SK-N-SH (cell line): Measurements from ENCODE around the gene IRGQ.

Experiments used
- EP300 ChIP-seq, 2 experiments: IDR thresholded peaks; 2 replicates each; pipeline versions ENCODE4 v1.4.0 to v1.6.1; 2012; ENCODE audit warnings: borderline replicate concordance in 1 of 2, low read depth in 1 of 2, low read length in 1 of 2
- FOXM1 ChIP-seq: IDR thresholded peaks from 2 replicates; pipeline ENCODE4 v1.4.0; 2012; ENCODE audit warnings: low read depth, mild to moderate bottlenecking
- MXI1 ChIP-seq: IDR thresholded peaks from 2 replicates; pipeline ENCODE4 v1.6.1; 2012; ENCODE audit warnings: mild to moderate bottlenecking, low read depth, low read length, improper control_type of control experiment
- RAD21 ChIP-seq: IDR thresholded peaks from 2 replicates; pipeline ENCODE4 v1.6.1; 2012; ENCODE audit warnings: mild to moderate bottlenecking, low read length
- RXRA ChIP-seq: IDR thresholded peaks from 2 replicates; pipeline ENCODE4 v1.4.0; 2012; ENCODE audit warnings: low read depth, mild to moderate bottlenecking, borderline replicate concordance
- ZBTB33 ChIP-seq: IDR thresholded peaks from 2 replicates; pipeline ENCODE4 v1.4.0; 2012; ENCODE audit warnings: low read depth, borderline replicate concordance
- TF ChIP-seq, protein P1 (sequence below): fragments of 200-600 bp; sonication (generic); IDR thresholded peaks from 2 replicates; pipeline ENCODE4 v1.6.1; 2017; ENCODE audit warnings: antibody characterized with exemption, mild to moderate bottlenecking, moderate library complexity

DNA sequence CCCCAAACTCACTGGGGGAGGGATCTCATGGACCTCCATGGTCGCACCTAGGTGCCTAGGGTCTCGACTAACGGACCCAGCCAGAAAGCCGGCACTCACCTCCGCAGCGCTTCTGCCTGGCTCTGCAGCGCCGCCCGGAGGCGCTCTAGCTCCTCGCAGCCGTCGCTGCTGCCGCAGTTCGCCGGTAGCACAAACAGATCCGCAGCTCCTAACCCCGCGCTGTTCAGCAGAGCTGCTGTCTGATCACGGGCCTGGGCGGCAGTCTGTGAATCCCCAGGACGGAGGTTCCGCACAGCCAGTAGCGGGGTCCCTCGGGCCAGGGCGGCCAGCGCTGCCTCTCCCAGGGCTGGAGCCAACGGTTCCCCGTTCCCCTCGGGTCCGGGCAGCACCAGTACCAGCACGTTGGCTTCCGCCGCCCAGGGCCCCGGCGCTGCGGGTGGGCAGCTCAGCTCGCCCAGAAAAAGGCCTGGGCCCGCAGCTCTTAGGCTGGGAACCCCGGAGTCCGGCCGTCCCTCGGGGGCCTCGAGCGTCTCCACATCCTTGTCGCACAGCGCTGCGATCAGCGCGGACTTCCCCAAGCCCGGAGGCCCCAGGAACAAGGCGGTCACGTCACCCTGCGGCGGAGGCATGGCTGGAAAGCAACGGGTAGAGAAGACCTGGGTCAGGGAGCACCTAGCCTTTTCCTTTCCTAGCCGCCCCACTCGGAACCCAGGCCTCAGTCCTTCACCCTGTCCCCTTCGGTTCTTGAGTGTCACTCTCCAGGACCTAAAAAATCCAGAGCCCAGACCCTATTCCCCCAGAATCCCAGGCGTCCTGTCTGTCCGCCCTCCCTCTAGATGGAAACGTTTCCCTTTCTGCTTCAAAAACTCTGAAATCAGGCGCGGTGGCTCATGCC lies 977 bp downstream of the IRGQ start:
- TF ChIP-seq RXRA (no peak), RAD21 (peak; percentile 80), MXI1 (peak; percentile 19; the same call in 1 of the 2 replicates), FOXM1 (no peak), EP300 (IDR thresholded peaks at IDR 0.05; ENCODE audit: borderline replicate concordance in 1 of 2, low read depth in 1 of 2, low read length in 1 of 2) (no peak), ZBTB33 (no peak)
- TF ChIP-seq, protein P1, sequence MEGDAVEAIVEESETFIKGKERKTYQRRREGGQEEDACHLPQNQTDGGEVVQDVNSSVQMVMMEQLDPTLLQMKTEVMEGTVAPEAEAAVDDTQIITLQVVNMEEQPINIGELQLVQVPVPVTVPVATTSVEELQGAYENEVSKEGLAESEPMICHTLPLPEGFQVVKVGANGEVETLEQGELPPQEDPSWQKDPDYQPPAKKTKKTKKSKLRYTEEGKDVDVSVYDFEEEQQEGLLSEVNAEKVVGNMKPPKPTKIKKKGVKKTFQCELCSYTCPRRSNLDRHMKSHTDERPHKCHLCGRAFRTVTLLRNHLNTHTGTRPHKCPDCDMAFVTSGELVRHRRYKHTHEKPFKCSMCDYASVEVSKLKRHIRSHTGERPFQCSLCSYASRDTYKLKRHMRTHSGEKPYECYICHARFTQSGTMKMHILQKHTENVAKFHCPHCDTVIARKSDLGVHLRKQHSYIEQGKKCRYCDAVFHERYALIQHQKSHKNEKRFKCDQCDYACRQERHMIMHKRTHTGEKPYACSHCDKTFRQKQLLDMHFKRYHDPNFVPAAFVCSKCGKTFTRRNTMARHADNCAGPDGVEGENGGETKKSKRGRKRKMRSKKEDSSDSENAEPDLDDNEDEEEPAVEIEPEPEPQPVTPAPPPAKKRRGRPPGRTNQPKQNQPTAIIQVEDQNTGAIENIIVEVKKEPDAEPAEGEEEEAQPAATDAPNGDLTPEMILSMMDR = peak; percentile 87
